LNCaP clone FGC (cell line): ENCODE measurements around the gene ELFN2.

Experiments
- DNase-seq: peaks from one replicate; pipeline ENCODE4 v3.0.0-alpha.2; 2011; ENCODE audit warnings: low read depth
- H3K4me3 ChIP-seq: 2 replicates; pipeline ENCODE4 v1.5.1; 2011; ENCODE audit warnings: mild to moderate bottlenecking, low read depth, low read length, control low read depth
- CTCF ChIP-seq: IDR thresholded peaks from 2 replicates; pipeline ENCODE4 v1.5.1; 2012; ENCODE audit warnings: mild to moderate bottlenecking; ENCODE audit not compliant: control insufficient read depth, insufficient read depth; ENCODE audit errors: extremely low read depth

ELFN2 gene

GRCh38 chr22:37318364-37319109, 108.7 kb downstream of the ELFN2 start:
- no peak for TF ChIP-seq CTCF
- no peak for DNase-seq
- H3K4me3 ChIP-seq: no peak overlapping the region
